ENCODE data around the gene MRPL37. TPM values are rescaled to one million over a fixed set of nuclear protein-coding genes. Genes with fewer than 3 reads are reported as not detected.

Gene MRPL37
- total RNA-seq, 1 donor from 2014 or later, result 60.4 TPM

- Histone ChIP-seq H3F3A (ENCODE audit: low read depth) (peaks cover 10% of the 10 kb centered on the region), H2AFZ (replicated peaks) (no peak overlapping the region), H3K9me3 (ENCODE audit: low read depth) (no peaks in the 10 kb centered on the region), H3K9ac (no peak overlapping the region), H3K4me2 (no peak overlapping the region), H3K27ac (no peak overlapping the region), H3K27me3 (no peaks in the 10 kb centered on the region), H3K79me2 (ENCODE audit: low read depth) (no peaks in the 10 kb centered on the region), H4K20me1 (ENCODE audit: low read depth) (peaks cover 30% of the 10 kb centered on the region), H3K36me3 (no peaks in the 10 kb centered on the region), H3K4me3 (no peak overlapping the region), H3K4me1 (no peaks in the 10 kb centered on the region)
- TF ChIP-seq CTCF (IDR thresholded peaks at IDR 0.05) (no peak), EZH2 (IDR thresholded peaks at IDR 0.05) (no peak), EZH2phosphoT487 (IDR thresholded peaks at IDR 0.05) (no peak)
- no peaks in the 10 kb centered on the region for H3K9me3 Mint-ChIP-seq
- peaks cover 34% of the 10 kb centered on the region for H3K36me3 Mint-ChIP-seq
- H3K27ac Mint-ChIP-seq, result no peak overlapping the region
- DNase-seq (ENCODE audit: low spot score), result no peak
- peaks cover 5% of the 10 kb centered on the region for H3K27me3 Mint-ChIP-seq (ENCODE audit: insufficient read depth, low read depth)
- no peak overlapping the region for H3K4me3 Mint-ChIP-seq
- H3K4me1 Mint-ChIP-seq, result peaks cover 29% of the 10 kb centered on the region
These were observed 19.7 kb downstream of the MRPL37 start for GRCh38 chr1:54219688-54220003.

DNA sequence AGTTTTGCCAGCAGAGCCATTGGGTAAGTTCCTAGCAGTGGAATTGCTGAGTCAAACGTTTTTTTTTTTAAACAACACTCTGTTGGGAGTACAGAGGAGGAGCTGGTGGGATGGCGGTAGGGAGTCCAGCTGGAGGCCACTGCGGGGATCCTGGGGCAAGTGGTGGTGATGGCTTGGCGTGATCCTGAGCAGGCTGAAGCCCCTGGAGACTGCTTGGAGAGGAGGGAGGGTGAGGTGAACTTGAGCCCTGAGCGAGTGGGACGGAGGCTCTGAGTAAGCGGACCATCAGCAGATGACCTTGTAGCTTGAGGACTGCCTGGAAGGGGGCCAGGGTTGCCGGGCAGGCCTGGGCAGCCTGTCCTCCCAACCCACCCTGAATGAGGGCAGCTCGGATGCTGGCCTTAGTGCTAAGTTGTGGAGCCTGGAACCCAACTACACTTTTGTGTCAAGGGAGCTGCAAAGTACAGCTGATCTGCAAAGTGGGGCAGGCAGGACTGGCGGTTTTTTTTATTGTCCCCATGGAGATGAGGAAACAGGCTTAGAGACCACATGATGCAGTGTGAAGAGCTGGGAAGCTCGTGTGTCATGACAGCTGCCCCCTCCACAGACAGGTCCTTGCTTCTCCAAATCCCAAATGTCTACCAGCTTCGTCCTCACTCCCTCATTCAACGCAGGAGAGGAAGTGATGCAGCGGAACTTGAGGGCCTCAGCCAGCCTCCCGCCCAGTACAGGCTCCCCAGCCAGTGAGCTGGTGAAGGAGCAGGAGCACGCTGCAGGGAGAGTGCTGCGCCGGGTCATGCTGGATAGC lies 20.2 kb downstream of the MRPL37 start:
- DNase-seq (ENCODE audit: low spot score), result no peak
- peaks cover 36% of the 10 kb centered on the region for H3K36me3 Mint-ChIP-seq
- H3K4me3 Mint-ChIP-seq, result no peak overlapping the region
- Histone ChIP-seq H3K79me2 (ENCODE audit: low read depth) (no peaks in the 10 kb centered on the region), H3K4me1 (no peaks in the 10 kb centered on the region), H3K4me3 (no peak overlapping the region), H4K20me1 (ENCODE audit: low read depth) (peaks cover 32% of the 10 kb centered on the region), H3K4me2 (no peak overlapping the region), H3F3A (ENCODE audit: low read depth) (peaks cover 10% of the 10 kb centered on the region), H3K36me3 (no peaks in the 10 kb centered on the region), H2AFZ (replicated peaks) (no peak overlapping the region), H3K9me3 (ENCODE audit: low read depth) (no peaks in the 10 kb centered on the region), H3K27me3 (no peaks in the 10 kb centered on the region), H3K9ac (no peak overlapping the region), H3K27ac (no peak overlapping the region)
- H3K4me1 Mint-ChIP-seq, result peaks cover 30% of the 10 kb centered on the region
- H3K27ac Mint-ChIP-seq, result peak overlapping the region; percentile 36
- H3K9me3 Mint-ChIP-seq, result no peaks in the 10 kb centered on the region
- TF ChIP-seq CTCF (IDR thresholded peaks at IDR 0.05) (no peak), EZH2 (IDR thresholded peaks at IDR 0.05) (no peak), EZH2phosphoT487 (IDR thresholded peaks at IDR 0.05) (no peak)
- H3K27me3 Mint-ChIP-seq (ENCODE audit: insufficient read depth, low read depth), result peaks cover 5% of the 10 kb centered on the region

GRCh38 chr1:54221113-54221834 lies 21.3 kb downstream of the MRPL37 start:
- no peaks in the 10 kb centered on the region for H3K9me3 ChIP-seq (ENCODE audit: low read depth)
- peaks cover 32% of the 10 kb centered on the region for H4K20me1 ChIP-seq (ENCODE audit: low read depth)
- no peak overlapping the region for H3K4me3 ChIP-seq
- peaks cover 10% of the 10 kb centered on the region for H3F3A ChIP-seq (ENCODE audit: low read depth)
- peaks cover 39% of the 10 kb centered on the region for H3K36me3 Mint-ChIP-seq
- TF ChIP-seq EZH2phosphoT487 (IDR thresholded peaks at IDR 0.05) (no peak), EZH2 (IDR thresholded peaks at IDR 0.05) (no peak)
- H3K4me1 Mint-ChIP-seq, result peaks cover 39% of the 10 kb centered on the region
- H3K27ac Mint-ChIP-seq, result peak overlapping the region; percentile 91
- H3K36me3 ChIP-seq, result no peaks in the 10 kb centered on the region
- DNase-seq (ENCODE audit: low spot score), result no peak
- H3K9ac ChIP-seq, result no peak overlapping the region
- no peak overlapping the region for H3K4me3 Mint-ChIP-seq
- H3K27ac ChIP-seq, result no peak overlapping the region
- no peaks in the 10 kb centered on the region for H3K79me2 ChIP-seq (ENCODE audit: low read depth)
- H3K27me3 Mint-ChIP-seq (ENCODE audit: insufficient read depth, low read depth), result peaks cover 5% of the 10 kb centered on the region
- H3K27me3 ChIP-seq, result no peaks in the 10 kb centered on the region
- H3K4me1 ChIP-seq, result no peaks in the 10 kb centered on the region
- H3K9me3 Mint-ChIP-seq, result no peaks in the 10 kb centered on the region
- no peak overlapping the region for H3K4me2 ChIP-seq
- no peak overlapping the region for H2AFZ ChIP-seq (replicated peaks)

Data from neural progenitor cell (in vitro differentiated cells).